WTC11 (cell line): ENCODE results near the gene MYO5B. TPM values are rescaled to one million over a fixed set of nuclear protein-coding genes. Genes with fewer than 3 reads are reported as not detected.

Experiments used
- ATAC-seq: fragments of 200-7000 bp; cut with Tn5 transposase; 2 replicates; pipeline ENCODE4 v1.10.0; 2021; ENCODE audit warnings: mild to moderate bottlenecking, moderate library complexity
- CTCF ChIA-PET: fragments of 300-600 bp; sonication (Branson Sonifier 250); formaldehyde crosslinking; loops from one replicate; lab custom pipeline; 2021; ENCODE audit warnings: antibody characterized with exemption; lab: Charles Lee
- POLR2A ChIA-PET: fragments of 350-600 bp; sonication (Branson Sonifier 250); formaldehyde crosslinking; loops from one replicate; lab custom pipeline; 2021; ENCODE audit warnings: antibody characterized with exemption; lab: Charles Lee
- DNase-seq: peaks from one replicate; pipeline ENCODE4 v3.0.0; 2021; ENCODE audit warnings: low spot score
- H3K27ac Mint-ChIP-seq: 2 replicates; pipeline ENCODE4 v1.8.0; 2021; ENCODE audit warnings: mixed read lengths
- H3K27me3 Mint-ChIP-seq: 2 replicates; pipeline ENCODE4 v1.8.0; 2021; ENCODE audit warnings: low read depth, mild to moderate bottlenecking, moderate library complexity, mixed read lengths
- H3K36me3 Mint-ChIP-seq: 2 replicates; pipeline ENCODE4 v1.8.0; 2021; ENCODE audit warnings: mixed read lengths
- H3K4me1 Mint-ChIP-seq: 2 replicates; pipeline ENCODE4 v1.8.0; 2022; ENCODE audit warnings: mixed read lengths
- H3K4me3 Mint-ChIP-seq: 2 replicates; pipeline ENCODE4 v1.8.0; 2021; ENCODE audit warnings: mild to moderate bottlenecking, moderate library complexity, mixed read lengths
- H3K9me3 Mint-ChIP-seq: 2 replicates; pipeline ENCODE4 v1.8.0; 2021; ENCODE audit warnings: mixed read lengths
- CDX4 ChIP-seq: fragments of 250-450 bp; sonication (Bioruptor Pico); IDR thresholded peaks from 2 replicates; pipeline ENCODE4 v1.9.0; 2021; ENCODE audit warnings: moderate library complexity, mild to moderate bottlenecking, inconsistent platforms, borderline replicate concordance
- FOXK1 ChIP-seq: sonication (generic); formaldehyde crosslinking; IDR thresholded peaks from 2 replicates; pipeline ENCODE4 v1.8.0; 2022; ENCODE audit warnings: mild to moderate bottlenecking, moderate library complexity, missing genetic modification reagents
- FOXP1 ChIP-seq: sonication (generic); formaldehyde crosslinking; IDR thresholded peaks from 2 replicates; pipeline ENCODE4 v1.8.0; 2022; ENCODE audit warnings: missing genetic modification reagents, mild to moderate bottlenecking, moderate library complexity, borderline replicate concordance
- HMGA2 ChIP-seq: fragments of 250-450 bp; sonication (Bioruptor Pico); IDR thresholded peaks from 2 replicates; pipeline ENCODE4 v1.4.0; 2021; ENCODE audit warnings: mild to moderate bottlenecking, moderate library complexity
- MLX ChIP-seq: sonication (generic); formaldehyde crosslinking; IDR thresholded peaks from 2 replicates; pipeline ENCODE4 v1.8.1; 2023; ENCODE audit warnings: mild to moderate bottlenecking, missing genetic modification reagents, moderate library complexity
- OVOL2 ChIP-seq: fragments of 250-450 bp; sonication (Bioruptor Pico); IDR thresholded peaks from 2 replicates; pipeline ENCODE4 v1.9.0; 2021; ENCODE audit warnings: mild to moderate bottlenecking, borderline replicate concordance
- RORB ChIP-seq: fragments of 250-450 bp; sonication (Bioruptor Pico); IDR thresholded peaks from 2 replicates; pipeline ENCODE4 v1.9.0; 2021; ENCODE audit warnings: mild to moderate bottlenecking
- TEAD4 ChIP-seq: sonication (generic); formaldehyde crosslinking; IDR thresholded peaks from 2 replicates; pipeline ENCODE4 v1.8.0; 2022; ENCODE audit warnings: mild to moderate bottlenecking, missing genetic modification reagents
- ZBTB21 ChIP-seq: sonication (generic); formaldehyde crosslinking; IDR thresholded peaks from 2 replicates; pipeline ENCODE4 v1.8.1; 2023; ENCODE audit warnings: mild to moderate bottlenecking, missing genetic modification reagents, borderline replicate concordance
- ZBTB43 ChIP-seq: sonication (generic); formaldehyde crosslinking; IDR thresholded peaks from 2 replicates; pipeline ENCODE4 v1.8.1; 2023; ENCODE audit warnings: mild to moderate bottlenecking, missing genetic modification reagents
- ZMAT4 ChIP-seq: fragments of 250-450 bp; sonication (Bioruptor Pico); IDR thresholded peaks from 2 replicates; pipeline ENCODE4 v1.9.0; 2021; ENCODE audit warnings: mild to moderate bottlenecking
- ZNF121 ChIP-seq: sonication (generic); formaldehyde crosslinking; IDR thresholded peaks from 2 replicates; pipeline ENCODE4 v1.8.0; 2023; ENCODE audit warnings: missing genetic modification reagents
- ZNF263 ChIP-seq: sonication (generic); formaldehyde crosslinking; IDR thresholded peaks from 2 replicates; pipeline ENCODE4 v1.8.1; 2022; ENCODE audit warnings: low read depth, mild to moderate bottlenecking, moderate library complexity, missing genetic modification reagents
- ZNF512 ChIP-seq: sonication (generic); formaldehyde crosslinking; IDR thresholded peaks from 2 replicates; pipeline ENCODE4 v1.8.1; 2022; ENCODE audit warnings: missing genetic modification reagents, borderline replicate concordance
- total RNA-seq: library from RNA; stranded (reverse); gene quantifications from 3 replicates; pipeline ENCODE4 v1.2.3, GENCODE V29; 2021
- TF ChIP-seq, protein P1 (sequence below): sonication (generic); formaldehyde crosslinking; IDR thresholded peaks from 2 replicates; pipeline ENCODE4 v1.8.1; 2022; ENCODE audit warnings: mild to moderate bottlenecking, moderate library complexity, missing genetic modification reagents
- TF ChIP-seq, protein P2 (sequence below): sonication (generic); formaldehyde crosslinking; IDR thresholded peaks from 2 replicates; pipeline ENCODE4 v1.8.0; 2023; ENCODE audit warnings: missing genetic modification reagents, mild to moderate bottlenecking, borderline replicate concordance
- TF ChIP-seq, protein P3 (sequence below): sonication (generic); formaldehyde crosslinking; IDR thresholded peaks from 2 replicates; pipeline ENCODE4 v1.8.0; 2022; ENCODE audit warnings: mild to moderate bottlenecking, missing genetic modification reagents
- TF ChIP-seq, protein P4 (sequence below): sonication (generic); formaldehyde crosslinking; conservative IDR thresholded peaks from 2 replicates; pipeline ENCODE4 v1.8.1; 2022; ENCODE audit warnings: mild to moderate bottlenecking, missing genetic modification reagents

MYO5B gene
- total RNA-seq, 1 experiment from 2014 or later: 8.7 TPM

DNA sequence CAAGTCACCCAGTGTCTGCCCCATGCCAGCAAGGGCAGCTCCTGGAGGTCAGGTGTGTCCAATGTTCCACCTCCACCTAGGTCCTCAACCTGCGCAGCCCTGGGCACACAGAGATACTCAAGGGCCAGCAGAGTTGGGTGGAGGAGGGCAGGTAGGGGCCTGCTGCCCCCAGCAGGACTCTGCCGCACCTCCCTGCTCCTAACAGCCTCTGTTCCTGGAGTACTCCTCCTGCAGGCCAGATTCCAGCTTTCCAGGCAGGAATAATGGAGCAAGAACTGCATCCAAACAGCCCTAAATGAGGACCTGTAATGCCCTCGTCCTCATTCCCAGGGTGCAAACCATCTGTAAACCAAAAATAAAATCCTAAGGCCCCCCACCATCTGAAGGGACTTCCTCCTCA, 337.2 kb downstream of the MYO5B start (continued):
- no peak for TF ChIP-seq HMGA2 (CRISPR knock-in tag)

- H3K27me3 Mint-ChIP-seq: no peaks in the 10 kb centered on the region
- H3K9me3 Mint-ChIP-seq: no peaks in the 10 kb centered on the region
- no peak overlapping the region for H3K4me3 Mint-ChIP-seq
- H3K36me3 Mint-ChIP-seq: no peaks in the 10 kb centered on the region
- CTCF ChIA-PET: interaction anchor here (0.6 to 1.3 kb wide), 3 partner anchors 21 to 391 kb away, joined by 3 to 4 read pairs (median 4); no protein-coding TSS in a partner anchor
- TF ChIP-seq CDX4 (CRISPR knock-in tag): no peak
- TF ChIP-seq ZMAT4 (CRISPR knock-in tag): no peak
- TF ChIP-seq, protein P1, sequence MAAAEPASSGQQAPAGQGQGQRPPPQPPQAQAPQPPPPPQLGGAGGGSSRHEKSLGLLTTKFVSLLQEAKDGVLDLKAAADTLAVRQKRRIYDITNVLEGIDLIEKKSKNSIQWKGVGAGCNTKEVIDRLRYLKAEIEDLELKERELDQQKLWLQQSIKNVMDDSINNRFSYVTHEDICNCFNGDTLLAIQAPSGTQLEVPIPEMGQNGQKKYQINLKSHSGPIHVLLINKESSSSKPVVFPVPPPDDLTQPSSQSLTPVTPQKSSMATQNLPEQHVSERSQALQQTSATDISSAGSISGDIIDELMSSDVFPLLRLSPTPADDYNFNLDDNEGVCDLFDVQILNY (CRISPR knock-in tag): no peak
- no peak for TF ChIP-seq OVOL2 (CRISPR knock-in tag)
- TF ChIP-seq TEAD4 (CRISPR knock-in tag): no peak
- TF ChIP-seq ZNF512 (CRISPR knock-in tag): no peak
- TF ChIP-seq RORB (CRISPR knock-in tag): no peak
- TF ChIP-seq ZBTB43: no peak
- TF ChIP-seq ZBTB21: no peak
- no peak for TF ChIP-seq FOXK1 (CRISPR knock-in tag)
- no peak for TF ChIP-seq ZNF263
- no peak for TF ChIP-seq FOXP1 (CRISPR knock-in tag)
- TF ChIP-seq, protein P2, sequence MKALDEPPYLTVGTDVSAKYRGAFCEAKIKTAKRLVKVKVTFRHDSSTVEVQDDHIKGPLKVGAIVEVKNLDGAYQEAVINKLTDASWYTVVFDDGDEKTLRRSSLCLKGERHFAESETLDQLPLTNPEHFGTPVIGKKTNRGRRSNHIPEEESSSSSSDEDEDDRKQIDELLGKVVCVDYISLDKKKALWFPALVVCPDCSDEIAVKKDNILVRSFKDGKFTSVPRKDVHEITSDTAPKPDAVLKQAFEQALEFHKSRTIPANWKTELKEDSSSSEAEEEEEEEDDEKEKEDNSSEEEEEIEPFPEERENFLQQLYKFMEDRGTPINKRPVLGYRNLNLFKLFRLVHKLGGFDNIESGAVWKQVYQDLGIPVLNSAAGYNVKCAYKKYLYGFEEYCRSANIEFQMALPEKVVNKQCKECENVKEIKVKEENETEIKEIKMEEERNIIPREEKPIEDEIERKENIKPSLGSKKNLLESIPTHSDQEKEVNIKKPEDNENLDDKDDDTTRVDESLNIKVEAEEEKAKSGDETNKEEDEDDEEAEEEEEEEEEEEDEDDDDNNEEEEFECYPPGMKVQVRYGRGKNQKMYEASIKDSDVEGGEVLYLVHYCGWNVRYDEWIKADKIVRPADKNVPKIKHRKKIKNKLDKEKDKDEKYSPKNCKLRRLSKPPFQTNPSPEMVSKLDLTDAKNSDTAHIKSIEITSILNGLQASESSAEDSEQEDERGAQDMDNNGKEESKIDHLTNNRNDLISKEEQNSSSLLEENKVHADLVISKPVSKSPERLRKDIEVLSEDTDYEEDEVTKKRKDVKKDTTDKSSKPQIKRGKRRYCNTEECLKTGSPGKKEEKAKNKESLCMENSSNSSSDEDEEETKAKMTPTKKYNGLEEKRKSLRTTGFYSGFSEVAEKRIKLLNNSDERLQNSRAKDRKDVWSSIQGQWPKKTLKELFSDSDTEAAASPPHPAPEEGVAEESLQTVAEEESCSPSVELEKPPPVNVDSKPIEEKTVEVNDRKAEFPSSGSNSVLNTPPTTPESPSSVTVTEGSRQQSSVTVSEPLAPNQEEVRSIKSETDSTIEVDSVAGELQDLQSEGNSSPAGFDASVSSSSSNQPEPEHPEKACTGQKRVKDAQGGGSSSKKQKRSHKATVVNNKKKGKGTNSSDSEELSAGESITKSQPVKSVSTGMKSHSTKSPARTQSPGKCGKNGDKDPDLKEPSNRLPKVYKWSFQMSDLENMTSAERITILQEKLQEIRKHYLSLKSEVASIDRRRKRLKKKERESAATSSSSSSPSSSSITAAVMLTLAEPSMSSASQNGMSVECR (CRISPR knock-in tag): no peak
- TF ChIP-seq MLX (CRISPR knock-in tag): no peak
- TF ChIP-seq, protein P3, sequence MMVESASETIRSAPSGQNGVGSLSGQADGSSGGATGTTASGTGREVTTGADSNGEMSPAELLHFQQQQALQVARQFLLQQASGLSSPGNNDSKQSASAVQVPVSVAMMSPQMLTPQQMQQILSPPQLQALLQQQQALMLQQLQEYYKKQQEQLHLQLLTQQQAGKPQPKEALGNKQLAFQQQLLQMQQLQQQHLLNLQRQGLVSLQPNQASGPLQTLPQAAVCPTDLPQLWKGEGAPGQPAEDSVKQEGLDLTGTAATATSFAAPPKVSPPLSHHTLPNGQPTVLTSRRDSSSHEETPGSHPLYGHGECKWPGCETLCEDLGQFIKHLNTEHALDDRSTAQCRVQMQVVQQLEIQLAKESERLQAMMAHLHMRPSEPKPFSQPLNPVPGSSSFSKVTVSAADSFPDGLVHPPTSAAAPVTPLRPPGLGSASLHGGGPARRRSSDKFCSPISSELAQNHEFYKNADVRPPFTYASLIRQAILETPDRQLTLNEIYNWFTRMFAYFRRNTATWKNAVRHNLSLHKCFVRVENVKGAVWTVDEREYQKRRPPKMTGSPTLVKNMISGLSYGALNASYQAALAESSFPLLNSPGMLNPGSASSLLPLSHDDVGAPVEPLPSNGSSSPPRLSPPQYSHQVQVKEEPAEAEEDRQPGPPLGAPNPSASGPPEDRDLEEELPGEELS: no peak
- TF ChIP-seq ZNF121: no peak
- TF ChIP-seq, protein P4, sequence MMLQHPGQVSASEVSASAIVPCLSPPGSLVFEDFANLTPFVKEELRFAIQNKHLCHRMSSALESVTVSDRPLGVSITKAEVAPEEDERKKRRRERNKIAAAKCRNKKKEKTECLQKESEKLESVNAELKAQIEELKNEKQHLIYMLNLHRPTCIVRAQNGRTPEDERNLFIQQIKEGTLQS (CRISPR knock-in tag): no peak
- TF ChIP-seq, all 79 proteins: peak for 0
- ATAC-seq: no peak
- H3K4me1 Mint-ChIP-seq: peaks cover 12% of the 10 kb centered on the region
- POLR2A ChIA-PET: interaction anchor here (0.6 kb wide), 1 partner anchor 353 kb away, joined by 7 read pairs; no protein-coding TSS in a partner anchor
- H3K27ac Mint-ChIP-seq: no peak overlapping the region
- DNase-seq: no peak
Measured at GRCh38 chr18:49856496-49856895, 338.5 kb downstream of the MYO5B start.
